HG03571 (cell line): Measurements from ENCODE around the gene TSPEAR.

ENCODE experiments used
- ATAC-seq: cut with Tn5 transposase; IDR thresholded peaks from one replicate; pipeline ENCODE4 v1.9.1; 2021; ENCODE audit not compliant: unreplicated experiment

The TSPEAR gene

GRCh38 chr21:44522753-44523204 lies 188.6 kb downstream of the TSPEAR start:
- no peak for ATAC-seq

GRCh38 chr21:44521928-44522752 lies 189.2 kb downstream of the TSPEAR start:
- ATAC-seq = no peak

- no peak for ATAC-seq
Measured at GRCh38 chr21:44521301-44521927, 190.0 kb downstream of the TSPEAR start.

GRCh38 chr21:44520326-44521300 lies 190.8 kb downstream of the TSPEAR start:
- no peak for ATAC-seq

- ATAC-seq = no peak
Measured at GRCh38 chr21:44519346-44520325, 191.7 kb downstream of the TSPEAR start.

- no peak for ATAC-seq
Measured at GRCh38 chr21:44518686-44519085, 192.7 kb downstream of the TSPEAR start.

- no peak for ATAC-seq
Measured at GRCh38 chr21:44517175-44517899, 194.0 kb downstream of the TSPEAR start.

GRCh38 chr21:44516828-44517174 lies 194.6 kb downstream of the TSPEAR start:
- no peak for ATAC-seq

GRCh38 chr21:44516342-44516741 lies 195.0 kb downstream of the TSPEAR start:
- ATAC-seq = no peak

GRCh38 chr21:44515359-44516165 lies 195.8 kb downstream of the TSPEAR start:
- ATAC-seq = no peak

- ATAC-seq = no peak
Measured at GRCh38 chr21:44514746-44515358, 196.5 kb downstream of the TSPEAR start.

- ATAC-seq = no peak
Measured at GRCh38 chr21:44514218-44514520, 197.2 kb downstream of the TSPEAR start.

- ATAC-seq = no peak
Measured at GRCh38 chr21:44513389-44514217, 197.8 kb downstream of the TSPEAR start.

- ATAC-seq = no peak
Measured at GRCh38 chr21:44512496-44513388, 198.6 kb downstream of the TSPEAR start.

GRCh38 chr21:44511938-44512275 lies 199.5 kb downstream of the TSPEAR start:
- no peak for ATAC-seq

GRCh38 chr21:44511219-44511937 lies 200.0 kb downstream of the TSPEAR start:
- ATAC-seq = no peak
